K562 (cell line): Measurements from ENCODE around the gene RALGPS1. TPM values are rescaled to one million over a fixed set of nuclear protein-coding genes. Genes with fewer than 3 reads are reported as not detected.

Experiments used
- ATAC-seq: fragments of 200-7000 bp; cut with Tn5 transposase; 3 replicates; pipeline ENCODE4 v1.9.1; 2020; ENCODE audit warnings: moderate library complexity
- BruUV-seq: library from RNA; stranded (reverse); fragments of 400-500 nt; replicated peaks from 2 replicates; lab custom pipeline; 2021; lab: Mats Ljungman, UMichigan
- CTCF ChIA-PET: fragments of 300-600 bp; formaldehyde crosslinking; extraction: SDS; loops from one replicate; lab custom pipeline; 2021; ENCODE audit warnings: low intra/inter-chr PET ratio; lab: Yijun Ruan, JAX
- POLR2A ChIA-PET: fragments of 300-600, 350-650 bp; sonication (Branson Sonifier 250); formaldehyde crosslinking; extraction: SDS; loops from one replicate; lab custom pipeline; 2021; ENCODE audit warnings: antibody characterized with exemption, inconsistent platforms; lab: Yijun Ruan, JAX
- DNase-seq, 4 experiments: peaks; one replicate each; pipeline versions ENCODE4 v3.0.0 to v3.0.0-alpha.2; 2011 to 2018; ENCODE audit warnings: low spot score in 3 of 4, mixed read lengths in 3 of 4; ENCODE audit errors: extremely low read depth in 1 of 4
- FAIRE-seq: peaks from 2 replicates; lab custom pipeline; 2011; peaks lifted over from hg19 to GRCh38; lab: Jason Lieb, UNC
- H2AFZ ChIP-seq: 2 replicates; pipeline ENCODE4 v1.6.0; 2011; ENCODE audit warnings: low read depth, low read length, control low read depth, inconsistent platforms
- H3K27ac ChIP-seq: fragments of 200-600 bp; 3 replicates; pipeline ENCODE4 v1.8.0; 2011; ENCODE audit warnings: low read depth, mild to moderate bottlenecking, control low read depth, inconsistent platforms, low read length, moderate library complexity, mixed read lengths; ENCODE audit errors: extremely low read depth
- H3K27me3 ChIP-seq, 2 experiments: fragments of 300-600 bp in 1 of 2; 2 replicates in 1 of 2; 3 replicates in 1 of 2; pipeline versions ENCODE4 v1.6.0 to v1.8.0; 2011; ENCODE audit warnings: inconsistent platforms in 2 of 2, low read length in 2 of 2, mild to moderate bottlenecking in 1 of 2, mixed read lengths in 1 of 2, moderate library complexity in 1 of 2; ENCODE audit not compliant: control insufficient read depth in 2 of 2, insufficient read depth in 2 of 2
- H3K36me3 ChIP-seq: fragments of 300-600 bp; 3 replicates; pipeline ENCODE4 v1.8.0; 2011; ENCODE audit warnings: mild to moderate bottlenecking, low read length, inconsistent platforms; ENCODE audit not compliant: control insufficient read depth, insufficient read depth
- H3K4me1 ChIP-seq, 2 experiments: fragments of 200-600 bp in 1 of 2; replicated peaks in 1 of 2; 2 replicates in 1 of 2; 3 replicates in 1 of 2; pipeline versions ENCODE4 v1.5.1 to v1.8.0; 2011; ENCODE audit warnings: inconsistent platforms in 2 of 2, low read length in 2 of 2, mild to moderate bottlenecking in 1 of 2, mixed read lengths in 1 of 2, moderate library complexity in 1 of 2; ENCODE audit not compliant: control insufficient read depth in 2 of 2, insufficient read depth in 2 of 2
- H3K4me2 ChIP-seq: 2 replicates; pipeline ENCODE4 v1.6.1; 2011; ENCODE audit warnings: low read length, control low read depth, inconsistent platforms, mixed read lengths; ENCODE audit not compliant: insufficient read depth
- H3K4me3 ChIP-seq: fragments of 200-600 bp; sonication (generic), shearing (Covaris generic); 2 replicates; pipeline ENCODE4 v1.5.1; 2016; ENCODE audit warnings: control low read depth, inconsistent platforms
- H3K79me2 ChIP-seq: fragments of 200-600 bp; 3 replicates; pipeline ENCODE4 v1.8.0; 2011; ENCODE audit warnings: low read length, inconsistent platforms; ENCODE audit not compliant: control insufficient read depth, insufficient read depth
- H3K9ac ChIP-seq, 2 experiments: 2 replicates each; pipeline versions ENCODE4 v1.6.0 to v1.6.1; 2011; ENCODE audit warnings: low read depth in 2 of 2, low read length in 2 of 2, control low read depth in 1 of 2, inconsistent platforms in 1 of 2, mild to moderate bottlenecking in 1 of 2, mixed read lengths in 1 of 2; ENCODE audit not compliant: insufficient read depth in 1 of 2
- H3K9me1 ChIP-seq: one replicate; pipeline ENCODE4 v1.6.0; 2011; ENCODE audit warnings: inconsistent platforms, mild to moderate bottlenecking, low read length, moderate library complexity; ENCODE audit not compliant: control insufficient read depth, insufficient read depth
- H3K9me3 ChIP-seq: replicated peaks from 2 replicates; pipeline ENCODE4 v1.5.1; 2011; ENCODE audit warnings: low read depth, low read length, inconsistent platforms; ENCODE audit not compliant: control insufficient read depth, insufficient read depth
- H4K20me1 ChIP-seq: replicated peaks from 2 replicates; pipeline ENCODE4 v1.6.1; 2011; ENCODE audit warnings: low read length, inconsistent platforms, mixed read lengths; ENCODE audit not compliant: control insufficient read depth, insufficient read depth
- ETV5 ChIP-seq: sonication (generic); formaldehyde crosslinking; IDR thresholded peaks from 2 replicates; pipeline ENCODE4 v1.4.0; 2020; ENCODE audit warnings: low read depth, mild to moderate bottlenecking, missing genetic modification reagents
- GABPA ChIP-seq: fragments of 200-800 bp; sonication (Bioruptor generic); conservative IDR thresholded peaks from 2 replicates; pipeline ENCODE4 v1.6.1; 2016; ENCODE audit warnings: low read depth, missing genetic modification characterization, missing compliant biosample characterization
- MCM2 ChIP-seq: fragments of 450-650 bp; IDR thresholded peaks from 2 replicates; pipeline ENCODE4 v1.6.1; 2017; ENCODE audit warnings: low read depth, mild to moderate bottlenecking
- SLC30A9 ChIP-seq: fragments of 250-450 bp; sonication (Bioruptor Pico); IDR thresholded peaks from 2 replicates; pipeline ENCODE4 v1.8.0; 2022; ENCODE audit warnings: mild to moderate bottlenecking, moderate library complexity
- SNIP1 ChIP-seq: fragments of 450-650 bp; IDR thresholded peaks from 2 replicates; pipeline ENCODE4 v1.7.1; 2017; ENCODE audit warnings: low read depth, mild to moderate bottlenecking
- ZFX ChIP-seq: sonication (generic); formaldehyde crosslinking; IDR thresholded peaks from 2 replicates; pipeline ENCODE4 v1.8.0; 2022; ENCODE audit warnings: mild to moderate bottlenecking, missing genetic modification reagents, moderate library complexity
- ZNF239 ChIP-seq: fragments of 250-450 bp; sonication (Bioruptor Pico); IDR thresholded peaks from 2 replicates; pipeline ENCODE4 v1.4.0; 2020; ENCODE audit warnings: mild to moderate bottlenecking
- ZNF518B ChIP-seq: fragments of 250-450 bp; sonication (Bioruptor Pico); IDR thresholded peaks from 2 replicates; pipeline ENCODE4 v1.5.0; 2021; ENCODE audit warnings: mild to moderate bottlenecking, moderate library complexity
- ZNF707 ChIP-seq: fragments of 250-450 bp; sonication (Bioruptor Pico); conservative IDR thresholded peaks from 2 replicates; pipeline ENCODE4 v1.8.0; 2022; ENCODE audit warnings: inconsistent platforms, mild to moderate bottlenecking, moderate library complexity
- WGBS: fragments of 100-300 bp; shearing (Covaris generic); methylation state at CpG from one replicate; pipeline ENCODE4 v1.1.6; 2016; ENCODE audit warnings: low coverage, mixed read lengths; ENCODE audit not compliant: insufficient coverage; ENCODE audit errors: missing lambda C conversion rate; 5-methylcytosine and 5-hydroxymethylcytosine counted together
- in situ Hi-C: fragments of 300-500 bp; cut with MboI; formaldehyde crosslinking; loops from 4 replicates; pipeline ENCODE4 v1.15.0; 2018; ENCODE audit warnings: inconsistent platforms, mixed read lengths
- intact Hi-C: fragments of 100-400 bp; cut with micrococcal nuclease; formaldehyde crosslinking; loops from 2 replicates; pipeline ENCODE4 v1.14.2; 2022
- polyA plus RNA-seq, 8 experiments: library from polyadenylated mRNA; depleted of rRNA in 4 of 8; stranded (reverse) in 5 of 8; unstranded in 3 of 8; fragments of >200 nt; fragmentation: Nextera tagmentation in 2 of 8; fragmentation: Illumina TruSeq in 1 of 8; extraction: Ambion mirVana in 2 of 8; extraction: Trizol in 1 of 8; gene quantifications; 2 replicates each; pipeline versions ENCODE4 v1.2.1 to v1.2.3, GENCODE V29; 2011 to 2014; ENCODE audit warnings: inconsistent platforms in 1 of 8, missing spikeins in 1 of 8
- total RNA-seq, 7 experiments: library from RNA; depleted of rRNA in 6 of 7; stranded (reverse); fragments of >200 nt in 6 of 7; fragmentation: Illumina TruSeq in 2 of 7; extraction: Trizol in 2 of 7; gene quantifications; 2 replicates each; pipeline versions ENCODE4 v1.2.1 to v1.2.3, GENCODE V29; 2011 to 2021; ENCODE audit warnings: low replicate concordance in 1 of 7
- TF ChIP-seq, protein P1 (sequence below): fragments of 450-650 bp; IDR thresholded peaks from 2 replicates; pipeline ENCODE4 v1.6.1; 2016; ENCODE audit warnings: missing biosample characterization, missing genetic modification characterization

Gene RALGPS1
- total and polyA plus RNA-seq, 9 of the 15 experiments (the other 6 are each of a cell fraction or from before 2014, with no cell fraction given), result 0.04 to 2.6 (median 1.5) TPM

DNA sequence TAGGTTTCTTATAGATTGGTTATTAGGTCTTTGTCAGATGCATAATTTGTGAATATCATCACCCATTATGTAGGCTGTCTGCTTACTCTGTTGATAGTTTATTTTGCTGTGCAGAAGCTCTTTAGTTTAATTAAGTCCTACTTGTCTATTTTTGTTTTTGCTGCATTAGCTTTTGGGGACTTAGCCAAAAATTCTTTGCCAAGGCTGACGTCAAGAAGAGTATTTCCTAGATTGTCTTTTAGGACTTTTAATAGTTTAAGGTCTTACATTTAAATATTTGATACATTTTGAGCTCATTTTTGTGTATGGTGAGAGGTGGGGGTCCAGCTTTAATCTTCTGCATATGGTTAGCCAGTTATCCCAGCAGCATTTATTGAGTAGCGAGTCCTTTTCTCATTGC, 232.7 kb downstream of the RALGPS1 start:
- intact Hi-C loops (no loop called here), in situ Hi-C loops (no loop called here)
- DNase-seq, result no peak
- CTCF ChIA-PET, result no interaction called here
- no peak for ATAC-seq
- H3K9ac ChIP-seq, result no peak overlapping the region
- H3K9me1 ChIP-seq, result no peaks in the 10 kb centered on the region
- POLR2A ChIA-PET, result interaction anchor here (1.1 to 1.3 kb wide), 3 partner anchors 9 to 17 kb away, joined by 3 to 4 read pairs (median 3); no protein-coding TSS in a partner anchor
- FAIRE-seq, result no peak
- no peak overlapping the region for H3K4me2 ChIP-seq
- WGBS, result 3% methylated on average over 2 of the region's 2 CpGs
- no TSS peak for BruUV-seq
- no peak overlapping the region for H3K27ac ChIP-seq
- no peaks in the 10 kb centered on the region for H3K9me3 ChIP-seq
- H3K4me3 ChIP-seq, result no peak overlapping the region
- TF ChIP-seq ZNF707 (CRISPR knock-in tag) (no peak), SLC30A9 (CRISPR knock-in tag) (no peak), SNIP1 (no peak), MCM2 (no peak)
- TF ChIP-seq, protein P1, sequence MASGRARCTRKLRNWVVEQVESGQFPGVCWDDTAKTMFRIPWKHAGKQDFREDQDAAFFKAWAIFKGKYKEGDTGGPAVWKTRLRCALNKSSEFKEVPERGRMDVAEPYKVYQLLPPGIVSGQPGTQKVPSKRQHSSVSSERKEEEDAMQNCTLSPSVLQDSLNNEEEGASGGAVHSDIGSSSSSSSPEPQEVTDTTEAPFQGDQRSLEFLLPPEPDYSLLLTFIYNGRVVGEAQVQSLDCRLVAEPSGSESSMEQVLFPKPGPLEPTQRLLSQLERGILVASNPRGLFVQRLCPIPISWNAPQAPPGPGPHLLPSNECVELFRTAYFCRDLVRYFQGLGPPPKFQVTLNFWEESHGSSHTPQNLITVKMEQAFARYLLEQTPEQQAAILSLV (tag), result no peak
- H3K79me2 ChIP-seq, result no peaks in the 10 kb centered on the region
- peaks cover 12 to 49% of the 10 kb centered on the region in 2 experiments for H3K27me3 ChIP-seq
- H4K20me1 ChIP-seq, result no peaks in the 10 kb centered on the region; the same call in 1 of the 2 replicates
- H3K36me3 ChIP-seq, result no peaks in the 10 kb centered on the region
- no peaks in the 10 kb centered on the region for H3K4me1 ChIP-seq
- no peak overlapping the region for H2AFZ ChIP-seq

DNA sequence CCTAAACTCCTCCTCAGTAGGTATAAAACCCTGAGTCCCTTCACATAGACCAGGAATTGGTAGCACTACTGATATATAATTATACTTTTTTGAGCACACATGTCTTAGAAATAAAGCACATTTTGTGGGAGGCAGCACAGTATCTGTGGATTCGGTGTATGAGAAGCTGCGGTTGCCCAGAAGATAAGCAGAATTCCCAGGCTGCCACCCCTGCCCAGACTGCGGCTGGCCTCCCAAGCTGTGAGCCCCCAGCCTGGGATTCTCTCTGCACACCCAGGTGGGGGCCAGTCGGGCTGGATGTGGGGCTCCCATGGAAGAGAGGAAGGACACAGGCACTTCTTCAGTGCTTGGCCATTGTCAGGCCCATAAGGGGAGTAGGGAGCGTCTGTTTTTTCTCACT, 233.4 kb downstream of the RALGPS1 start:
- intact Hi-C loops, result no loop called here
- CTCF ChIA-PET, result no interaction called here
- TF ChIP-seq ETV5 (CRISPR knock-in tag) (no peak), GABPA (no peak), ZNF239 (CRISPR knock-in tag) (no peak), ZFX (no peak), ZNF518B (no peak)
- TF ChIP-seq, all 486 proteins: peak for 0
- ATAC-seq, result no peak
- no peaks in the 10 kb centered on the region for H3K9me3 ChIP-seq
- no peaks in the 10 kb centered on the region for H3K9me1 ChIP-seq
- no peak overlapping the region for H3K4me3 ChIP-seq
- in situ Hi-C loops, result no loop called here
- H4K20me1 ChIP-seq, result no peaks in the 10 kb centered on the region; the same call in 1 of the 2 replicates
- FAIRE-seq, result no peak
- POLR2A ChIA-PET, result interaction anchor here (1.1 kb wide), 1 partner anchor 12 kb away, joined by 3 read pairs; no protein-coding TSS in a partner anchor
- BruUV-seq, result no TSS peak
- WGBS, result 0% methylated on average over 5 of the region's 5 CpGs
- H3K27me3 ChIP-seq, result peaks cover 14 to 46% of the 10 kb centered on the region in 2 experiments
- no peaks in the 10 kb centered on the region for H3K4me1 ChIP-seq
- no peak overlapping the region for H3K4me2 ChIP-seq
- no peak overlapping the region for H3K9ac ChIP-seq
- H3K27ac ChIP-seq, result no peak overlapping the region
- DNase-seq, result no peak
- H3K79me2 ChIP-seq, result no peaks in the 10 kb centered on the region
- no peaks in the 10 kb centered on the region for H3K36me3 ChIP-seq
- H2AFZ ChIP-seq, result no peak overlapping the region
